ENCODE data around the gene DAAM2. TPM values are rescaled to one million over a fixed set of nuclear protein-coding genes. Genes with fewer than 3 reads are reported as not detected.

The DAAM2 gene
- total and polyA plus RNA-seq, 2 donors (not counting 1 experiment from before 2014, with no cell fraction given): 41.5 to 48.2 TPM

- Histone ChIP-seq H3K4me2 (ENCODE audit: extremely low read depth, insufficient read depth, low read length) (no peak overlapping the region), H3K9ac (ENCODE audit: insufficient read depth, low read length) (no peak overlapping the region), H3K27ac (ENCODE audit: insufficient read depth, low read length) (no peak overlapping the region), H3K4me3 (replicated peaks in 1 of 4; ENCODE audit: control extremely low read depth in 1 of 4, insufficient read depth in 1 of 4, low read depth in 3 of 4, low read length in 4 of 4) (no peak overlapping the region), H3K27me3 (ENCODE audit: control insufficient read depth, insufficient read depth, low read length) (no peaks in the 10 kb centered on the region), H3K36me3 (ENCODE audit: control insufficient read depth, insufficient read depth, low read length) (no peaks in the 10 kb centered on the region), H2AFZ (ENCODE audit: low read length) (no peak overlapping the region), H3K4me1 (ENCODE audit: control insufficient read depth, extremely low read depth, insufficient read depth, low read length) (peaks cover 16% of the 10 kb centered on the region), H3K79me2 (ENCODE audit: control insufficient read depth, insufficient read depth, low read length) (peaks cover 1% of the 10 kb centered on the region), H3K9me3 (ENCODE audit: control insufficient read depth, insufficient read depth, low read depth, low read length) (no peaks in the 10 kb centered on the region), H4K20me1 (ENCODE audit: control insufficient read depth, extremely low read depth, insufficient read depth, low read length) (no peaks in the 10 kb centered on the region)
- TF ChIP-seq EZH2 (IDR thresholded peaks at IDR 0.05; ENCODE audit: low read length, missing control alignments): no peak
- TF ChIP-seq, protein P1, sequence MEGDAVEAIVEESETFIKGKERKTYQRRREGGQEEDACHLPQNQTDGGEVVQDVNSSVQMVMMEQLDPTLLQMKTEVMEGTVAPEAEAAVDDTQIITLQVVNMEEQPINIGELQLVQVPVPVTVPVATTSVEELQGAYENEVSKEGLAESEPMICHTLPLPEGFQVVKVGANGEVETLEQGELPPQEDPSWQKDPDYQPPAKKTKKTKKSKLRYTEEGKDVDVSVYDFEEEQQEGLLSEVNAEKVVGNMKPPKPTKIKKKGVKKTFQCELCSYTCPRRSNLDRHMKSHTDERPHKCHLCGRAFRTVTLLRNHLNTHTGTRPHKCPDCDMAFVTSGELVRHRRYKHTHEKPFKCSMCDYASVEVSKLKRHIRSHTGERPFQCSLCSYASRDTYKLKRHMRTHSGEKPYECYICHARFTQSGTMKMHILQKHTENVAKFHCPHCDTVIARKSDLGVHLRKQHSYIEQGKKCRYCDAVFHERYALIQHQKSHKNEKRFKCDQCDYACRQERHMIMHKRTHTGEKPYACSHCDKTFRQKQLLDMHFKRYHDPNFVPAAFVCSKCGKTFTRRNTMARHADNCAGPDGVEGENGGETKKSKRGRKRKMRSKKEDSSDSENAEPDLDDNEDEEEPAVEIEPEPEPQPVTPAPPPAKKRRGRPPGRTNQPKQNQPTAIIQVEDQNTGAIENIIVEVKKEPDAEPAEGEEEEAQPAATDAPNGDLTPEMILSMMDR (conservative IDR thresholded peaks at IDR 0.05 in 1 of 2, IDR thresholded peaks at IDR 0.05 in 1 of 2; ENCODE audit: low read depth in 1 of 2, low read length in 2 of 2): no peak
- no peak for DNase-seq (ENCODE audit: low read depth in 2 of 2)
Observed at GRCh38 chr6:39819676-39820075, 27.5 kb downstream of the DAAM2 start.

GRCh38 chr6:39820553-39820952 lies 28.4 kb downstream of the DAAM2 start:
- Histone ChIP-seq H3K36me3 (ENCODE audit: control insufficient read depth, insufficient read depth, low read length) (no peaks in the 10 kb centered on the region), H3K4me1 (ENCODE audit: control insufficient read depth, extremely low read depth, insufficient read depth, low read length) (peaks cover 16% of the 10 kb centered on the region), H4K20me1 (ENCODE audit: control insufficient read depth, extremely low read depth, insufficient read depth, low read length) (no peaks in the 10 kb centered on the region), H3K27me3 (ENCODE audit: control insufficient read depth, insufficient read depth, low read length) (no peaks in the 10 kb centered on the region), H2AFZ (ENCODE audit: low read length) (no peak overlapping the region), H3K4me2 (ENCODE audit: extremely low read depth, insufficient read depth, low read length) (no peak overlapping the region), H3K27ac (ENCODE audit: insufficient read depth, low read length) (no peak overlapping the region), H3K4me3 (replicated peaks in 1 of 4; ENCODE audit: control extremely low read depth in 1 of 4, insufficient read depth in 1 of 4, low read depth in 3 of 4, low read length in 4 of 4) (no peak overlapping the region), H3K79me2 (ENCODE audit: control insufficient read depth, insufficient read depth, low read length) (peaks cover 1% of the 10 kb centered on the region), H3K9ac (ENCODE audit: insufficient read depth, low read length) (no peak overlapping the region), H3K9me3 (ENCODE audit: control insufficient read depth, insufficient read depth, low read depth, low read length) (no peaks in the 10 kb centered on the region)
- TF ChIP-seq, protein P1 (conservative IDR thresholded peaks at IDR 0.05 in 1 of 2, IDR thresholded peaks at IDR 0.05 in 1 of 2; ENCODE audit: low read depth in 1 of 2, low read length in 2 of 2): no peak
- TF ChIP-seq EZH2 (IDR thresholded peaks at IDR 0.05; ENCODE audit: low read length, missing control alignments): no peak
- DNase-seq (ENCODE audit: low read depth in 2 of 2): no peak

DNA sequence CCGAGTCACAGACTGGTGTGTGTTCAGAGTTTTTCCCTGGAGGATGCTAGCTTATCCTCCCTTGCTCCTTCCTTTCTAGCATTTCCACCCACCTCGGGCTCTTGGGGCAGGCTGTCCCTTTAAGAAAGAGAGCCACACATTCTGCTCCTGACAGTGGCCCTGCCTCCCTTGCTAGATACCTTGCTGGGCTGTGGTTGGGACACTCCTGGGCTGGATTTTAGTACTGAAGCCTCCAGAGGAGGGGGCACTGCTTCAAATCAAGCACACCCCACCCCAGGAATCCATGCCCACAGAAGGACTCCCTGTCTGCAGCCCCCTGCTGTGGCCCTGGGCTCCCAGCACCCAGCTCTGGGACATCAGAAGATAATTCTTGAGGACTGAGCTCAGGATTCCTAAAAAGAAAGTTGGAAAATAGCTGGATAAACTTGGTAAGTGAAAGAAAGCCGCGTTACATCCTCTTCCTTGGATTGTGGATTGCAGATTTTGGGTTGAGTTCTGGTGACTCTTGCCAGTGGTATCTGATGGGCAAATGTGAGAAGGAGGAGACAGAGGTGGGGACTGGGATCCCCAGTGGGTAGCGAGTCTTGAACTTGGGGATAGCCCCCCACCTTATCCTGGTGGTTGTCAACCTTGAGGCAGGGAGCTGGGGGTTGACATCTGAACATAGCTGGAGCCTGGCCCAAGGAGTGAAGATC lies 29.0 kb downstream of the DAAM2 start:
- no peak for DNase-seq (ENCODE audit: low read depth in 2 of 2)
- no peaks in the 10 kb centered on the region for H3K27me3 ChIP-seq (ENCODE audit: control insufficient read depth, insufficient read depth, low read length)
- no peaks in the 10 kb centered on the region for H3K36me3 ChIP-seq (ENCODE audit: control insufficient read depth, insufficient read depth, low read length)
- peaks cover 1% of the 10 kb centered on the region for H3K79me2 ChIP-seq (ENCODE audit: control insufficient read depth, insufficient read depth, low read length)
- peak overlapping the region; percentile 37 for H3K9ac ChIP-seq (ENCODE audit: insufficient read depth, low read length)
- no peaks in the 10 kb centered on the region for H4K20me1 ChIP-seq (ENCODE audit: control insufficient read depth, extremely low read depth, insufficient read depth, low read length)
- H3K4me3 ChIP-seq (replicated peaks in 1 of 4; ENCODE audit: control extremely low read depth in 1 of 4, insufficient read depth in 1 of 4, low read depth in 3 of 4, low read length in 4 of 4): peak overlapping the region in 3 of 4 experiments; percentile 11 to 27 (median 11)
- no peak for TF ChIP-seq EZH2 (IDR thresholded peaks at IDR 0.05; ENCODE audit: low read length, missing control alignments)
- TF ChIP-seq, protein P1 (conservative IDR thresholded peaks at IDR 0.05 in 1 of 2, IDR thresholded peaks at IDR 0.05 in 1 of 2; ENCODE audit: low read depth in 1 of 2, low read length in 2 of 2): no peak
- peaks cover 16% of the 10 kb centered on the region for H3K4me1 ChIP-seq (ENCODE audit: control insufficient read depth, extremely low read depth, insufficient read depth, low read length)
- peak overlapping the region; percentile 50 for H3K27ac ChIP-seq (ENCODE audit: insufficient read depth, low read length)
- peak overlapping the region; percentile 37 for H3K4me2 ChIP-seq (ENCODE audit: extremely low read depth, insufficient read depth, low read length)
- H3K9me3 ChIP-seq (ENCODE audit: control insufficient read depth, insufficient read depth, low read depth, low read length): no peaks in the 10 kb centered on the region
- H2AFZ ChIP-seq (ENCODE audit: low read length): no peak overlapping the region
